ENCODE data around the gene USP36.

Gene USP36

DNA sequence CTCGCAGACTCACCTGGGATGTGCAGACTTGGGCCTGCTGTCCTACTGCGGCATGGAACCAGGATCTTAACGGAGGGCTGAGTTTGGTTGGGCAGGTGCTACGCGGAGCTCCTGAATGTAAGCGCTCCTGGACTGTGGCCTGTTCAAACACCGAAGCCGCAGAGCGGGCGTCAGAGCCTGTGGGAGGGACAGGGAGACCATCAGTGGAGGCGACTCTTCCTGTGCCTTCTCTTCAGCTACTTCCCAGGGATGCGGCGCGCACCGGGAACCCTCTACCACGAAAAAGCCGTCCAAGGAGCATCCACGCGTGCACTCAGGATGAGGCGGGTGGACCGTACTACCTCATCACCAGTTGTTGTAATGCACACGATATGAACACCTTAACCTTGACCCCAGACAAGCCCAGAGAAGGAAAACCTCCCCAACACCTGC, 2.0 kb downstream of the USP36 start:
- no peak for DNase-seq (ENCODE audit: low spot score)

DNA sequence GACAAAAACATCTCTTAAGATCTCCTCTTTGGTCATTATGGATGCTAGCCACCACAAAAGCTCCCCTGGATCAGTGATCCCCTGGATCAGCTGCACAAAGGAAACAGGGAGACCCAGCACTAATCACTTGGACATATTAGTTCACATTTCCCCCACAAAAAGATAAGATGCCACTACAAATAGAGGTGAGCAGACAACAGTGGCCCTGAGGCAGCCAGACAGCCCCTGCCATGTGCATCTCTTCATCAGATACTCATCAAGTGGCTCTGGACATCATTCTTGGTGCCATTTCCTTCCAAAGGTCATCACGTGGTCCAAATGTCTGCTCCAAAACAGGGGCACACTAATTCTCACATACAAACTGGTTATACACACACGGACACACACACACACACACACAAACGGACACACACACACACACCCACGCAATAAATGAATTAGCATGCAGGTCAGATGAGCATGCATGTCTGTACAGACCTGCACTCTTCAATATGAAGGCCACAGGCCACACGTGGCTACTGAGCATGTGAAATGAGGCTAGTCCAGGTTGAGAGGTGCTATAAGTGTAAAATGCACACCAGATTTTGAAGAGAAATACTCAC, 4.1 kb downstream of the USP36 start:
- DNase-seq (ENCODE audit: low spot score) = no peak

DNA sequence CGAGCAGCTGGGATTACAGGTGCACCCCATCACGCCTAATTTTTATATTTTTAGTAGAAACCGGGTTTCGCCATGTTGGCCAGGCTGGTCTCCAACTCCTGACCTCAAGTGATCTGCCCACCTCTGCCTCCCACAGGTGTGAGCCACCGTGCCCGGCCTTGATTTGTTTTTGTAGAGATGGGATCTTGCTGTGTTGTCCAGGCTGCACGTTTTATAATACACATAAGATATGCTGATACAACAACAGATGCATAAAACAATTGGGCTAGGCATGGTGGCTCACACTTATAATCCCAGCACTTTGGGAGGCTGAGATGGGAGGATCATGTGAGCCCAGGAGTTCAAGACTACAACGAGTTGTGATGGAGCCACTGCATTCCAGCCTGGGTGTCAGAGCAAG, 6.0 kb downstream of the USP36 start:
- DNase-seq (ENCODE audit: low spot score) = no peak

DNA sequence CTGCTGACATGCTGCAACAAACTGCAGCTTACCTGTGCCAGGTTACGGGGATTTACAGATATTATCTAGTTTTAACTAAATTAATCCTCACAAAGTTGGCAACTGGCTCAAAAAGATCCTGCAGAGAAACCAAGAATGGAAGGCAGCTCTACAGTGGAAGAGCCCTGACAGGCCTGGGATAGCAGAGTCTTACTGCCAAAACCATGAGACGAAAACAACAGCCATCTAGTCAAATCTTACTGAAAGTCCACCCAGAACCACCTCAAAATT, 8.1 kb downstream of the USP36 start:
- no peak for DNase-seq (ENCODE audit: low spot score)

DNA sequence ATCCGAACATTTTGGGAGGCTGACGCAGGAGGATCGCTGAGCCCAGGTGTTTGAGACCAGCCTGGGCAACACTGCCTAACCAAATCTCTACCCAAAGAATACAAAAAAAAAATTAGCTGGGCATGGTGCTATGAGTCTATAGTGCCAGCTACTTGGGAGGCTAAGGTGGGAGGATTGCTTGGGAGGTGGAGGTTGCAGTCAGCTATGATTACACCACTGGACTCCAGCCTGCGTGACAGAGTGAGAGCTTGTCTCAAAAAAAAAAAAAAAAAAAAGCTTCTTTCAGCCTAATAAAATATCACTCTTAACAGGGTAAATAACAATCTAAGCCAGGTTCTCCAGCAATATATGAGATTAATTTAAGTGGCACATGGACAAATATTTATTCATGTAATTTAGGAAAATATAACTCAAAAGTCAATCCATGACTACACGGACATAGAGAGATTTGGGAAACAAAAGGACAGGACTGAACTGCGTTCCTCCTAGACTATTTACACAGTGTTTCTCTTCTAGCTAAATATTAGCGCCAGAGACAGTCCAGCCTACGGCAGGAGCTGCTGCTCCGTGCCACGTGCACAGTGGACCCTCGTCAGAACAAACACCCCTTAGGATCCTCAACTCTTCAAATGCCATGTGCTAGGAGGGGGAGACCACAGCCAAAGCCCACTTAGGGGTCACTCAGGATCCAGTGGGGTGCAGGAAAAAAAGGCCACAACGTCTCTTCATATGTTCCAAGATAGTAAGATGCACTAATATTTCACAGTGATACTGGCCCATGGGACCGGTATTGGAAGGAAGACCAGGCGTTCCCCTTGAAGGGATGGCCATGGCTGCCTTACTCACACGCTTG, 8.7 kb downstream of the USP36 start:
- DNase-seq (ENCODE audit: low spot score) = no peak

DNA sequence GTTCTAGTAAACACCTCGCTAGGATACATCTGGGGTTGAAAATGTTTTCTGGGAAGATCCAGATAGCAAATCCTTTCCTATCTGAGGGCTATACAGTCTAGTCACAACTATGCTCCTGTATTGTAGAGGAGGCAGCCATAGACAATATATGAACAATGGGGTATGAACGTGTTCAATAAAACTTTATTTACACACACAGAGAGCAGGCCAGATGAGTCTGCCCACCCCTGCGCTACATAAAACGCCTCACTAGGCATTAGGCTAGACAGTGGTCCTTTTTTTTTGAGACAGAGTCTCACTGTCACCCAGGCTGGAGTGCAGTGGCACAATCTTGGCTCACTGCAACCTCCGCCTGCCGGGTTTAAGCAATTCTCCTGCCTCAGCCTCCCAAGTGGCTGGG, 11.1 kb downstream of the USP36 start:
- no peak for DNase-seq (ENCODE audit: low spot score)

DNA sequence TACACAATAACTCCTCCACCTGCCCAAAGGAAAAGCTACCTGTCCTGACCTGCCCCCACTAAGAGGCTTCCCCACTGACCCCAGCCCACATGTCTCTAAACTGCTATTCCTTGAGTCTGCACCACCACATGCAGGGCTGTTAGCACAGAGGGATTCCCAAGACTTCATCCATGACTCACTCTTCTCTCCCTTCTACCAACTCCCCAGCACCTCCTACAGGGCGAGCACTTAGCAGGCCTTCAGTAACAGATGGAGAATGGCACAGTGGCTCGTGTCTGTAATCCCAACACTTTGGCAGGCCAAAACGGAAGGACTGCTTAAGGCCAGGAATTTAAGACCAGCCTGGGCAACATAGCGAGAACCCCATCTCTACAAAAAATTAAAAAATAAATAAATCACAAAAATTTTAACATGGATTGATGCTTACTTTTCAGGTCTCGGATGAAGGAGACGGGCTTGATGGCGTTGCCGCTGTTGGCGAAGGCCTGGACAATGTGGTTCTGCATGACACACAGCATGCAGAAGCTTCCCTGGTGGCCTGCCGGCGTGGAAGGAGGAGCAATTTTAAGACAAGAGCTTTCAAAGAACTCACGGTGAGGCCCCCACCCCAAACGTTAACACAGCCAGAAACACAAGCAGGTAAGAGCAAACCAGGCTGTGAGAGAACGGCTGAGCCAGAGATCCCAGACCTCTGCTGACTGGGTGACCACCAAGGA, 12.0 kb downstream of the USP36 start:
- no peak for DNase-seq (ENCODE audit: low spot score)

DNA sequence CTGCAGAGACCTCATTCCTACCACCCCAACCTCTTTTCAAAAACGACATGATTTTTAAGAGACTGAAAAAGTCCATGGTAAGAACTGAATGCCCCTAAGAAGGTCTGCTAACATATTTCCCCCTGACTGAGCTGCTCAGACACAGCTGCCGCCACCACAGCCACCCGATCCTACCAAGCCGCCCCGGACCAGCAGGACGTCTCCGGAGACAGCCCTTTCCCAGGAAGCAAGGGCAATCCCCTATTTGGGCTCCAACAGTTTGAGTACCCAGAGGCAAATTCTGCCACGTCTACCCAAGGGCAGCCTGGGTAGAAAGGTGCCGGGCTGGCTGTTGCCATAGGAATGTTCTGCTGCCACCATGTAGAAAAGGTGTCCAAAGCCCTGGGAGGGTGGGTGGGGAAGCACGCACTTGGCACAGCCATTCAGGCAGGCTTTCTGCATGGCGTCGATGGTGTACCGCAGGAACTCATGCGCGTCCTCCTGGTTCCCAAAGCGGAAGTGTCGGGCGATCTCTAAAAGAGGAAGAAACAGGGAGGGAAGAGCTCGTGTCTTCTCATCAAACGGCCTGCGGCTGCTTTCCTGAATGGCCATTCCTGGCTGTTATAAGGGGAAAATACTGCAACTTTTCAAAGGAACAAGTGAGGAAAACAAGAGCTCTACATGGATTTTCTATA, 13.6 kb downstream of the USP36 start:
- no peak for DNase-seq (ENCODE audit: low spot score)

DNA sequence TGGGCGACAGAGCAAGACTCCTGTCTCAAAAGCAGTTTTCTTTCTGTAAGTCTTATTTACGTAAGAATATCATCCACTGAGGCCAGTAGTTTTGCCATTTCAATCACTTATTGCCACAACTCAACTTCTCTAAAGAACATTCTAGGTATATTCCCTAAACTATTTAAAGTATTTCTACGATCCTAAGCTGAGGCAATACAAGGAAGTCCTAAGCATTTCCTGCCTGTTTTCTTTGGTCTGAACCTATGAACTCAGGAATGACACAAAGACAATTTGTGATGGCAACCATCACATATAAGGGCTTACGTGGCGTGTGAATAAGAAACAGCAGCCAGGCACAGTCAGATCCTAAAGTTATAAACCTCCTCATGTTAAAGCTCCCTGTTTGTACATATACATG, 14.2 kb downstream of the USP36 start:
- no peak for DNase-seq (ENCODE audit: low spot score)

DNA sequence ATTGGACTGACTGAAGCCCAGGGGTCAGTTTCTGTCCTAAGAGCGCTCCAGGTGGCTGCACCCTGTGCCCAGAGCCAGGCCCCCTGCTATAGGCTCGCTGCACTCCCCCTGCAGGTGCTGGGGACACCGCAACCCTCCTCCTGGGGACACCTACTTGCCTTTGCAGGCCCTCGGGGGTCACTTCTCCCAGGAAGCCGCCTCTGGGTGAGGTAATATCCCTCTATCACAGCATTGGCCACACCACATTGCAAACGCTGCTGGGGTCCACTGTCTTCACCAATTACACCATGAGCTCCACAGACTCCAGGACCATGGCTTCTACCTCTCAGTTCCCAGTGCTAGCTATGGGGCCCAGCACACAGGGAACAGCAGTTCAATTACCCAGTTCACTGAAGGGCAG, 14.9 kb downstream of the USP36 start:
- no peak for DNase-seq (ENCODE audit: low spot score)

DNA sequence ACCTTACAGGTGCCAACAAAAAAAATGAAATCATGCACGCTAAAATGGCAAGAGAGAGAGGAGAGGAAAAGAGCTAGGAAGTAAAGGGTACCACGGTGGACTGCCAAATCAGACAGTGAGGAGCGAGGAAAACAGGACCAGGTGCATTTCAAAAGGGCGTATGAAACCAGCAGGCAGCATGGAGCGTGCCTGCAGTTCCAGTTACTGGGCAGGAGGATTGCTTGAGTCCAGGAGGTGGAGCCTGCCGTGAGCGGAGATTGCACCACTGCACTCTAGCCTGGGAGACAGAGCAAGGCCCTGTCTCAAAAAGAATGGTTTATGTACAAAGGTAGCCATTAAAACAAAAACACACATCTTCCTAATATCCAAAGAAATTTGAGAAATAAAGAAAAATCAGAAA, 16.4 kb downstream of the USP36 start:
- no peak for DNase-seq (ENCODE audit: low spot score)

DNA sequence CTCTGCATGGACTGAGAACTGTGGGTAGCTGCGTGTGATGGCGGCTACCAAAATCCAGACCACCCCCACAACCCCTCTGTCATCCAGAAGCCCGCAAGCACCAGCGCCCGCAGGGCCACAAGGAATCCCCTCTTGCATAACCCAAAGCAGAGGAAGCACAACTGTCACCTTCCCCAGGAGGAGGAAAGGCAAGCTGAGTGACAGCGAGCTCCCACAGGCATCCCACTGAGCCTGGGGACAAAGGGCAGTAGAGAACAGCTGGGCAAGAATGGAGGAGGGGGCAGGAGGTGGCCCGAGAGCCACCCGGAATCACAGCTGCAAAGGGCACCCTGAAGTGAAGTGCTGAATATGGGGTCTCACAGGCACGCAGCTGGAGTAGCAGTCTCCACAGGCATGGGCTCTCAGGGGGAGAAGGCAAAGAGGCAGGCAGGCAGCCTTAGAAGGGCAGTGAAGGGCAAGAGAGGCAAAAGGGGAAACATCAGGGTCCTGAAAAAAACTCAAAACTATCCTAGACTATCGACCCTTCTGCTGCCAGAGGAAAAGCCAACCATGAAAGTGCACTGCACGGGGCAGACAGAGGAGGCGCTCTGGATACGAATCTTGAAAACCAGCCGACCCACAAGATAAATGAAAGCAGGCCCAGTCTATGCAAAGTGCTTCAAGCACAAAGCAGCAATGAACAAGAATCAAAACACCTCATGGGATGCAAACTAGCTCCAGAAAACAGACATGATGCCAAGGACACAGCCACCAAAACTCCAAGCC, 17.1 kb downstream of the USP36 start:
- DNase-seq (ENCODE audit: low spot score) = no peak

DNA sequence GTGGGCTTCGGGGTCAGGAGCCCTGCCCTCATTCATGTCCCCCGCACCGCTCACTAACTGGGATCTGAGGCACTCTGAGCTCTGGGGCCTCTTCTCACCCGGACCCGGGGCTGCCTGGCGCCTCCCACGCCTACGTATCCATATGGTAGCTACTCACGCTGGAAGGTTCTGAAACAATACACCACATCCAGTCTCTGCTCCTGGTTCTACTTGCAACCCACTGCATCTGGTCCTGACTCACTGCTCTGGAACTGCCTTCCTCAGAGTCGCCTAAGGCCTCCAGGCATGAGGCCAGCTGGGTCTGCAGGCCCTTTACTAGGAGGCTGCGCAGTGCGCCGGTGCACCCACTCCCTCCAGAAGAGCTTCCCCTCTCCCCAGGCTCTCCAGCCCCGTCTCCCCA, 18.1 kb downstream of the USP36 start:
- no peak for DNase-seq (ENCODE audit: low spot score)

DNA sequence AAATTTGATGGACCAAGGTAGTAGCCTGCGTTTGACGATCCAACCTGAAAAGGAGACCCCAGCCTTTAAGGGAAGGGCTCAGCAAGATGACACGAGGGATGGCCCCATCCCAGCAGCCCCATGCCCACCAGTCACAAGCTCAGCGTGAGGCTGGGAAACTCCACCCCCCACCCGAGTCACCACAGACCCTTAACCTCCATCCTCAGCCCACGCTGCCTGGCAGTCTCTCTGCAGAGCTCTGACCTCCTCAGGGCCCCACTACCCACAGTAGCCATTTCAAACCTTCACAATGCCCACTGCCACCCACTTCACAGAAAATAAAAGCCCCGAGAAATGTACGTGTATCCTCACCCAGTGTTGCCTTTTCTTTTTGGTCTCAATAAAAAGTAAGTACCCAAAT, 18.7 kb downstream of the USP36 start:
- no peak for DNase-seq (ENCODE audit: low spot score)

DNA sequence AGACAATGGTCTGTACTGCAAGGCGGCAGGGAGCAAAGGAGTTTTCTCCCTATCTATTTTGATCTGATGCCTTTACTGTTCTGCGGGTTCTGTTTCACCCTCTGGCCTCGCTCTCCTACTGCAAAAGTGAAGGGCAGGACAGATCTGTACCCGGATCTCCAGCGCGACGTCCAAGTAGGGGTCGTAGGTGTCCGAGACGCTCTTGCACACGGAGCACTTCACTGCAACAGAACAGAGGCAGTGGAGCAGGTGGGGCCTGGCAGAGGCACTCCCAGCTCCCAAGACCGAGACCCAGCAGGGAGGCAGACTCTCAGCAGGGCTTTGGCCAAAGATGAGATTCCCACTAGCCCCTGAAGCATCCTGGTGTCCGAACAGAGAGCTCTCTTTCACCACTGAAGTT, 19.8 kb downstream of the USP36 start:
- no peak for DNase-seq (ENCODE audit: low spot score)

DNA sequence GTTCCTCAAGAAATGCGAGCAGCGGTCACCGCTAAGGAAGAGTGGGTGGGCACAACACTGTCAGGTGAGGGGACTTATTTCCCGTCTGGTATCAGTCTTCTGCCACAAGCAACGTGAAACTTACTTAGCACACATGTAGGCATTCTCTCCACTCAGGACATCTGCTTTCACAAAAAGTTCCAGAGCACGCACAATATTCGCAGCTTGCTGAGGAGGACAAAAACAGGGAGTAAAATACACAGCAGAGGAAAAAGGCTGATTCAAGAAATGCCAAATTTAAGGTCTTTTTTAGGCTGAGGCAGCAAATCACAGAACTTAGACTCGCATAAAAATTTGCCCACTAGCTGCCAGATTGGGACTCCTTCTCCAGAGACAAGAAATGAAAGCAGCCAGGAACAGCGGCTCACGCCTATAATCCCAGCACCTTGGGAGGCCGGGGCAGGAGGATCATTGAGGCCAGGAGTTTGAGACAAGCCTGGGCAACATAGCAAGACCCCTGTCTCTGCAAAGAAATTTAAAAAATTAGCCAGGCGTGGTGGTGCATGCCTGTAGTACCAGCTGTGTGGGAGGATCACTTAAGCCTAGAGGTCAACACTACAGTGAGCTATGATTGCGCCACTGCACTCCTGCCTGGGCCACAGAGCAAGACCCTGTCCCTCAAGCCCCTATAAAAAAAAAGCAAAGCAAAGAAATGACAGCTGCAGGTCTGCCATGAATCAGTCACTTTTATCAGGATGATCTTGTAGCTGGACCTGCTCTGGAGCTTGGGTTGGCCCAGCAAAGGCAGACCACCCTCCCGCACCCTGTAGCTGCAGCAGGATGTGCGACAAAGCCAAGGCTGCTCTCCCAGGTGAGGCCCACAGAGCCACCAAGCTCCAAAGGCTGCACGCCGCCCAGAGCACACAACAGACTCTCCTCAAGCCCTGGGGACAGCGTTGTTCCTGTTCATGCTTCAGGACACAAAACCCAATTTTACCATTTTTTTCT, 20.5 kb downstream of the USP36 start:
- DNase-seq (ENCODE audit: low spot score) = no peak

DNA sequence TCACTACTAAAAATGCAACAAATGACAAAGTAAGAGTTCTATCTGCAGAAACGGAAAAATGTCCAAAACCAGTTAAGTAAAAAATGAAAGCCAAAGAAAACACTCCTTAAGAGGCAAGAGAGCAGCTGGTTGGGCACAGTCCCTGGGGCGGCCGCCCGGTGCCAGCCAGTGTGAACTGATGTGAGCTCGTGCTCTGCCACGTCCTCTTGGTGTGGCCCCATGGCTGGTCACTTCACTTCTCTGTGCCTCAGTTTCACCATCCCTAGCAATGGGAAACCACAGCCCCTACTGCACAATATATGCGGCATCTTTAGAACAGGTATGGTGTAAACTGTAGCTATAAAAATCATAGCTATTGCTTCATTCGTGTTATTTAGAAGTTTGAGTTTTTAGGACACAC, 21.2 kb downstream of the USP36 start:
- DNase-seq (ENCODE audit: low spot score) = no peak

DNA sequence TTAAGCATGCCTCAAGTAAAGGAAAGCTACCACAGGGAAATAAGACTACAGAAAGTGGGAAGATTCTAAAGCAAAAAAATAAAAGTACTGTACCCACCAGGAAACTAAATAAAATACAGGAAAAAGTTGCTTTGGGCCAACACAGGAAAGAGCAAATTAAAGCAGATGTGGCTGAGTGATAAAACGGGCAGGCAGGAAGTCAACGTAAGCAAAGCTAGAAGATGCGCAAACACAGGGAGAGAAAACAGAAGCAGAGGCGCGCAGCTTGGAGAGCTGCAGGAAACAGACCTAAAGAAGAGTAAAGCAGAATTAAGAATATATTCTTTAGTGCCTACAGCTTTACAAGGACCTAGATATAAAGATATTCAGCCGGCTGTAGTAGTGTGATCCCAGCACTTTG, 21.7 kb downstream of the USP36 start:
- DNase-seq (ENCODE audit: low spot score) = peak; percentile 62

DNA sequence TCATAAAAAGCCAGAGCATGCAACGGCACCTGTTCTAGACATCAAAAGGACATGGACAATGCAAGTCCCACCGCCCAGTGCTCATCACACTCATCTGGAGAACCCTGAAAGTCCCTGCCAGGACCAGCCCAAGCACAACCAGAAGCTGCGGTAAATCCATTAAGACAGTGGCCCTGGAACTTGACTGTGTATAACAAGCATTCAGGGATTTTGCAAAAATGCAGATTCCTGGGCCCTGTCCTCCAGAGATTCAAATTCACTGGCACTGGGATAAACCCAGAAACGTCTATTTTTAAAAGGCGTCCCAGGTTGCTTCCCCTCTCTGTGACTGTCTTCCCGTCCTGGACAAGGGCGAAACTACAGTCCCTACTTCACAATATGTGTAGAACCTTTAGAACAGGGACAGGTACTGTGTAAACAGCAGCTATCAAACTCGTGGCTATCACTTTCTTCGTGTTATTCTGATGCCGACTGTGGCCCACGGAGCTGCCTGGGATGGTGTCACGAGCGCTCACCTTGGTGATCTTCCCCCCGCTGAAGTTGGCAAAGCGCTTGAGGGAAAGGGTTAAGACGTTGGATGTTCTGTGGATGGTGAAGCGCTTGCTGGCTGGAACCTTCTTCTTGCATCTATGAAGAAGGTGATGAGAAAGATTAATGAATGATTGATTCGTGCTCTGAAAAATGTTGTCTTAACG, 22.3 kb downstream of the USP36 start:
- DNase-seq (ENCODE audit: low spot score) = no peak

DNA sequence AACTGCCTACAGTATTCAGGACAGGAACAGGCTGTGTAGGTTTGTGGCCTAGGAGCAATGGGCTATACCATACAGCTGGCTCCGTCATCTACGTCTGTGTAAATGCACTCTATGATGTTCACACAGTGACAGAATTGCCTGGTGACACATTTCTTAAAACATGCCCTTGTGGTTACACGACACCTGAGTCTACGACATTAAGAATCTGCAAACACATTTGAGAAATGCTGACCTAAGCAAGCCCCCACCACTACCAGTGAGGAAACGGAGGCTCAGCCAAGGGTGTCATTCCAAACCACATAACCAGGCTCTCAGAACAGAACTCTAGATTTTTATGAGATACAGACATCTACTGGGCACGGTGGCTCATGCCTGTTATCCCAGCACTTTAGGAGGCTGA, 23.5 kb downstream of the USP36 start:
- peak; percentile 91 for DNase-seq (ENCODE audit: low spot score)
